Activated naive CD8-positive, alpha-beta T cell (primary cell): ENCODE data around the gene BAG1.

Experiments
- H3K27ac Mint-ChIP-seq: one replicate; pipeline ENCODE4 v1.8.0; 2021; ENCODE audit warnings: mixed read lengths
- H3K27me3 Mint-ChIP-seq: one replicate; pipeline ENCODE4 v1.8.0; 2021; ENCODE audit warnings: mixed read lengths
- H3K36me3 Mint-ChIP-seq: one replicate; pipeline ENCODE4 v1.8.0; 2021; ENCODE audit warnings: mixed read lengths
- H3K4me1 Mint-ChIP-seq: one replicate; pipeline ENCODE4 v1.8.0; 2021; ENCODE audit warnings: low read depth, mixed read lengths
- H3K4me3 Mint-ChIP-seq: one replicate; pipeline ENCODE4 v1.8.0; 2021; ENCODE audit warnings: mild to moderate bottlenecking, mixed read lengths
- H3K9me3 Mint-ChIP-seq: one replicate; pipeline ENCODE4 v1.8.0; 2021; ENCODE audit warnings: low read depth, mixed read lengths

BAG1 gene

DNA sequence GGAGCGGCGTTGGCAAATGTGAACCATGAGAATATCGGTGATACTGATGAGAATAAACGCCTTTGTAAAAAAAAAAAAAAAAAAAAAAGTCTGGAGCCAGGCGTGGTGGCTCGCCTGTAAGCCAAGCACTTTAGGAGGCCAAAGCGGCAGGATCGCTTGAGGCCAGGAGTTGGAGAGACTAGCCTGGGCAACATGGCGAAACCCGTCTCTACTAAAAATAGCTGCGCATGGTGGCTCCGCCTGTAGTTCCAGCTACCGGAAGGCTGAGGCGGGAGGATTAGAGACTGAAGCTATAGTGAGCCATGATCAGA is 25.4 kb upstream of the BAG1 start:
- H3K27ac Mint-ChIP-seq = peak overlapping the region; percentile 100
- peaks cover 56% of the 10 kb centered on the region for H3K4me1 Mint-ChIP-seq
- H3K4me3 Mint-ChIP-seq = peak overlapping the region; percentile 95
- H3K9me3 Mint-ChIP-seq = no peaks in the 10 kb centered on the region
- H3K36me3 Mint-ChIP-seq = peaks cover 13% of the 10 kb centered on the region
- H3K27me3 Mint-ChIP-seq = no peaks in the 10 kb centered on the region

DNA sequence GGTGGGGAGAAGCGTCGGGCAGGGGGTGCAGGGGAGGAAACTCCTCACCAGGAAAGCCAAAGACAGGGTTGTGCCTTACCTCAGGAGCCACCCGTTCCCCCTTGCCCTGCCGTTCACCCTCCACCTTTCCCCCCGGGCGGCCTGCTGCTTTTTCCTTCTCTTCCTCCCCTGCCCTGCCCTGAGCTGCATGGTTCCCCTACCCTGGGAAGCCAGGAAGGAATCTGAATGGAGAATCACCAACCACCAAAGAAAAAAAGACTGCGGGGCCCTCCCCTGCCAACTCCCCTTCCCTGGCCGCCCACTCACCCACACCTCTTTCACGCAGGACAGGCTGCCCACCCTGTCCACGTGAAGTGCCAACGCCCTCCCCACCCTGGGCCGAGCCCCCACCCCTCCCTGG is 25.0 kb upstream of the BAG1 start:
- peaks cover 52% of the 10 kb centered on the region for H3K4me1 Mint-ChIP-seq
- H3K27ac Mint-ChIP-seq = peak overlapping the region; percentile 100
- H3K4me3 Mint-ChIP-seq = peak overlapping the region; percentile 95
- H3K9me3 Mint-ChIP-seq = no peaks in the 10 kb centered on the region
- H3K27me3 Mint-ChIP-seq = no peaks in the 10 kb centered on the region
- H3K36me3 Mint-ChIP-seq = peaks cover 10% of the 10 kb centered on the region

DNA sequence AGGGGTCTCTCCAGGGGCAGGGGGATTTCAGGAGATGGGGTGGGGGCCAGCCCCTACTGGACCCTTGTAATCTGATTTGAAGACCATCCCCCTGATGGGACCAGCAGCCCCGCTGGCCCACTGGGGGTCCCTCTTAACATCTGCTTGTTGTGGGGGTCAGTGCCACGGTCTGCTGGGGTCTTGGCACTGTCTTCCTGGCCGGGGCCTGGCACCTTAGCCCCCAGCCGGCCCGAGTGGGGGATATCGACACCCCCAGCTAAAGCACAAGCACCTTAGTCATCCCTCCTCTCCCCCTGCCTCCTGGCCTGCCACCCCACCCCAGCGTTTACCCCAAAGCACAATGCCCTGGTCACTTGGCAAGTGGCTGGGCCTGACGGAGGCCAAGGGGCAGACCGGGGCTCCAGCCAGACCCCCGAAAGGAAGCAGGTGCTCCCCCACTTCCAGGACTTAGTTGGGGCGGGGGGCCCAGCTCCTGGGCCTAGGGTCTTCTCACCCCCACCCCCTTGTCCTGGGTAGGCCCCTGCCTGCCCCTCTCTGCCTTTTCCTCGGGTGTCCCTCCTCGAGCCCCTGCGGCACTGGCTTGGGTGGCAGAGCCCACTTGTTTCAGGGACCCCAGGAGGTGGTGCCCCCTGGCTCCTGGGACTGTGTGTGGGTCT is 24.4 kb upstream of the BAG1 start:
- Mint-ChIP-seq H3K36me3 (peaks cover 10% of the 10 kb centered on the region), H3K9me3 (no peaks in the 10 kb centered on the region), H3K27me3 (no peaks in the 10 kb centered on the region), H3K4me1 (peaks cover 47% of the 10 kb centered on the region), H3K27ac (peak overlapping the region; percentile 100), H3K4me3 (no peak overlapping the region)

GRCh38 chr9:33288235-33288634 is 23.7 kb upstream of the BAG1 start:
- Mint-ChIP-seq H3K27ac (peak overlapping the region; percentile 84), H3K4me1 (peaks cover 40% of the 10 kb centered on the region), H3K4me3 (no peak overlapping the region), H3K36me3 (peaks cover 10% of the 10 kb centered on the region), H3K9me3 (no peaks in the 10 kb centered on the region), H3K27me3 (no peaks in the 10 kb centered on the region)

DNA sequence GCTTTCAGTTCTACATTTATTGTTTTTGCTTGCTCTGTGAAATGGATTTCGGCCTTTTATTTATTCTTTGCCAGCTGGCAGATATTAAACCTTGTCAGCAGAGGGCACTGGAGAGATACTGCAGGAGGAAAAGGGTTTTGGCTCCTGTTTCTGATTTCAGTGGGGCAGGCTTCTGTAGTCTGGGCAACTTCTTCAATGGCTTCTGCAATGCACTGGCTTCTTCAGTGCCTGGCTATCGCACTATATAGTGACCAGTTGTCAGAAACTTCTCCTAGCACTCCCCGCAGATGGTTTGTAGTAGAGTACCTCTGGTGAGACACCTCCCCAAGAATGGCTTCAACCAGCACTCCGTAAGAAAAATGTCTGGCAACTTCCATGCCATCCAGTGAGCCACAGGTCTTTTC is 22.6 kb upstream of the BAG1 start:
- Mint-ChIP-seq H3K27me3 (no peaks in the 10 kb centered on the region), H3K9me3 (no peaks in the 10 kb centered on the region), H3K4me1 (peaks cover 28% of the 10 kb centered on the region), H3K4me3 (peak overlapping the region; percentile 13), H3K36me3 (peaks cover 1% of the 10 kb centered on the region), H3K27ac (peak overlapping the region; percentile 58)

GRCh38 chr9:33285502-33285901 is 21.0 kb upstream of the BAG1 start:
- Mint-ChIP-seq H3K27ac (no peak overlapping the region), H3K27me3 (no peaks in the 10 kb centered on the region), H3K4me1 (peaks cover 17% of the 10 kb centered on the region), H3K4me3 (no peak overlapping the region), H3K9me3 (no peaks in the 10 kb centered on the region), H3K36me3 (no peaks in the 10 kb centered on the region)

DNA sequence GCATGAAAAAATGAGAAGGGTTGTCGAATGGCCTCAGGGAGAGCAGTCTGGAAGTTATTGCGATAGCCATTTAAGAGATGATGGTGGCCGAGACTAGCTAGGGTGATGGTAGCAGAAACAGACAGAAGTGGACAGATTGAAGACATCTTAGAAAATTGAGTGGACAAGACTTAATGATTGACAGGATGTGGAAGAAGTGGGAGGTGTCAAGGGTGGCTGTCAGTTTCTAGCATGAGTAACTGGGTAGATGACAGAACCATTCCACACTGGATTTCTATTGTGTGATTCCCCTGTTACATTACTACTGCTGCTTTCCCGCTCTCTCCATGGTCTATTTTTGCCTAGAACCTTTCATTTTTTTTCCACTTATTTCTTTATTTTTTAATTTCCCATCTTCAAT is 13.0 kb upstream of the BAG1 start:
- Mint-ChIP-seq H3K27ac (peak overlapping the region; percentile 66), H3K4me1 (peaks cover 3% of the 10 kb centered on the region), H3K36me3 (peaks cover 7% of the 10 kb centered on the region), H3K27me3 (no peaks in the 10 kb centered on the region), H3K4me3 (no peak overlapping the region), H3K9me3 (no peaks in the 10 kb centered on the region)

DNA sequence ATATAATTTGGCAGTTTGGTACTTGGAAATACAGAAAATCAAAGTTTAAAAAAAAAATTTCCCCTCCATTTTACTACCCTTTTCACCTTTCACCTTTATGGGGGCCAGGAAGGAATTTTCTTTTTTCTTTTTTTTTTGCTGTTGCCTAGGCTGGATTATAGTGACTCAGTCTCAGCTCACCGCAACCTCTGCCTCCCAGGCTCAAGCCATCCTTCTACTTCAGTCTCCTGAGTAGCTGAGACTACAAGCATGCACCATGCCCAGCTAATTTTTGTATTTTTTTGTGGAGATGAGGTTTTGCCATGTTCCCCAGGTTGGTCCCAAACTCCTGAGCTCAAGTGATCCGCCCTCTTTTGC is 9.4 kb upstream of the BAG1 start:
- peak overlapping the region; percentile 17 for H3K27ac Mint-ChIP-seq

GRCh38 chr9:33273266-33273971 is 8.9 kb upstream of the BAG1 start:
- Mint-ChIP-seq H3K4me1 (peaks cover 4% of the 10 kb centered on the region), H3K36me3 (peaks cover 7% of the 10 kb centered on the region), H3K27ac (peak overlapping the region; percentile 55), H3K27me3 (no peaks in the 10 kb centered on the region), H3K4me3 (no peak overlapping the region), H3K9me3 (no peaks in the 10 kb centered on the region)

More for the DNA sequence above, 9.4 kb upstream of the BAG1 start:
- Mint-ChIP-seq H3K4me3 (no peak overlapping the region), H3K4me1 (peaks cover 3% of the 10 kb centered on the region), H3K36me3 (peaks cover 7% of the 10 kb centered on the region), H3K27me3 (no peaks in the 10 kb centered on the region), H3K9me3 (no peaks in the 10 kb centered on the region)

- Mint-ChIP-seq H3K4me3 (no peak overlapping the region), H3K36me3 (no peaks in the 10 kb centered on the region)
Measured at GRCh38 chr9:33272061-33272460, 7.6 kb upstream of the BAG1 start.

DNA sequence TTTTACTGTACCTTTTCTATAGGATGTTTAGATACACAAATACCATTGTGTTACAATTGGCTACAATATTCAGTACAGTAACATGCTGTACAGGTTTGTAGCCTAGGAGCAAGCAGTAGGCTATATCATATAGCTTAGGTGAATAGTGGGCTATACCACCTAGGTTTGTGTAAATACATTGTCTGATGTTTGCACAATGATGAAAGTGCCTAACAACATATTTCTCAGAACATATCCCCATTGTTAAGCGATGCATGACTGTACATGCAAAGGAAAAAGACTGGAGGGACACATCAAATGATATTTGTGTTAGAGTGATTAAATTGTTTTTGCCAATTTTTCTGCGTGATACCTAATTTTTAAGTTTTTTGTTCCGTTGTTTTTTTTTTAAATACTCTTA is 5.6 kb upstream of the BAG1 start:
- H3K9me3 Mint-ChIP-seq = no peaks in the 10 kb centered on the region
- no peaks in the 10 kb centered on the region for H3K27me3 Mint-ChIP-seq
- H3K4me3 Mint-ChIP-seq = no peak overlapping the region
- H3K27ac Mint-ChIP-seq = no peak overlapping the region
- H3K36me3 Mint-ChIP-seq = no peaks in the 10 kb centered on the region
- H3K4me1 Mint-ChIP-seq = peaks cover 33% of the 10 kb centered on the region

More at GRCh38 chr9:33272061-33272460, 7.6 kb upstream of the BAG1 start:
- Mint-ChIP-seq H3K9me3 (no peaks in the 10 kb centered on the region), H3K27ac (no peak overlapping the region), H3K27me3 (no peaks in the 10 kb centered on the region), H3K4me1 (peaks cover 14% of the 10 kb centered on the region)

DNA sequence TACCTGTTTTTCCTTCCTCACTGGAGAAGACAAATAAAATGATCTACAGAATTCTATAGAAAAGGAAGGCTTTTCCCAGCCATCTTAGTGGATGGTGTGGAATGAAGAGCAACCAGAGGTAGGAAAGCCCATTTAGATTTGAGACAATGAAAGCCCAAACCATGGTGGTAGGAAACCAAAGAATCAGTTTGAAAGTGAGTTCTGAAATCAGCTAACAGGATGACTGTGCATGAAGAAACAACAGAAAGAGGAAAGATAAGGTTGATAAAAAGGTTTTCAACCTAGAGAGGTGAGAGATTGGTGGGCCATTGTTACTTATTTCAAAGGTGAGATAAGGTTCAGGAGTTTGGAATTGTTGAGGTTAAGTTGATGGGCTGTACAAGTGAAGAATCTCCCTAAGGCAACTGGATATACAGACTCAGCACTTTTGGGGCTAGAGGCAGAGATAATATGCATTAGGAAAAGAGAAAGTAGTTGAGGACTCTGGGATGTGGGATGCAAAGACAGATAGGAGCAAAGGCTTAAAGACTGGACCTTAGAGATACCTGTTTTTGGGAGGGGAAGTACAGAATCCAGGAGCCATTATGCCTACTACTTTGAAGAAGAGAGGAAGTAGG is 2.8 kb upstream of the BAG1 start:
- Mint-ChIP-seq H3K27ac (peak overlapping the region; percentile 94), H3K4me1 (peaks cover 39% of the 10 kb centered on the region), H3K9me3 (no peaks in the 10 kb centered on the region), H3K4me3 (no peak overlapping the region), H3K36me3 (peaks cover 5% of the 10 kb centered on the region), H3K27me3 (no peaks in the 10 kb centered on the region)

DNA sequence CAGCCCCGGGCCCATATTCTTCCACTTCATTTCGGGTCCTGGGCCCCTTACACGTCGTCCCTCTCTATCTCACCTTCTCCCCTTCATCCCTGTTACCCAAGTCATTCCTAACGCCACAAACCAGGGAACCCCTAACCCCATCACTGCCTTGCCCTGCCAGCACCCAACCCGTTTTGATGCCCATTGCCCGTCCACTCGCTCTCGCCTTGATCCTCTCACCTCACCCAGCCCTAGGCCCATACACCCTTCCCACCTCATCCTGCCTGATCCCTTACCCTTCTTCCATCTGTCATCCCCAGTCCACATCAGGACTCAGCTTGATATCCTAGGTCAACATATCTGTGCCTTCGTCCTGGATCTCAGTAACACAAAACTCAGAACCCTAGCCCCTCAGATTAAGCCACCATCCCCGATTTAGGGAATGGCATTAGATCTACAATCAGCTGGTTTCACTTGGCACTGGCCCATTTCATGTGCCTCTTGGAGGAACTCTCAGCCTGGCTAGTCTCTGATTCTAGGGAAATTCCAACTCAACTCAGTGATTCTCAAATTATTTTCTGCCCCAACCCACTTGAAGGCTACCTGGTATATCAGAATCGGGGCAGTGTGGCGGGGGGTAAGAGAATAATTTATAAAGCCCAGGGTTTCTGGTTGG is 830 bp upstream of the BAG1 start:
- H3K27ac Mint-ChIP-seq = peak overlapping the region; percentile 94

GRCh38 chr9:33264003-33264472 is 470 bp downstream of the BAG1 start:
- peak overlapping the region; percentile 94 for H3K4me3 Mint-ChIP-seq

More for the DNA sequence above, 830 bp upstream of the BAG1 start:
- no peaks in the 10 kb centered on the region for H3K27me3 Mint-ChIP-seq
- peak overlapping the region; percentile 95 for H3K4me3 Mint-ChIP-seq
- H3K36me3 Mint-ChIP-seq = peaks cover 8% of the 10 kb centered on the region
- H3K9me3 Mint-ChIP-seq = no peaks in the 10 kb centered on the region
- H3K4me1 Mint-ChIP-seq = peaks cover 45% of the 10 kb centered on the region

More at GRCh38 chr9:33264003-33264472, 470 bp downstream of the BAG1 start:
- Mint-ChIP-seq H3K27ac (peak overlapping the region; percentile 96), H3K27me3 (no peaks in the 10 kb centered on the region), H3K36me3 (peaks cover 10% of the 10 kb centered on the region), H3K9me3 (no peaks in the 10 kb centered on the region), H3K4me1 (peaks cover 52% of the 10 kb centered on the region)
